Activated naive CD4-positive, alpha-beta T cell treated with anti-CD3 and anti-CD28 coated beads, Interleukin-2, amount 50 U/mL, for 72 hours (primary cell): ENCODE measurements around the gene HLA-A. TPM values are rescaled to one million over a fixed set of nuclear protein-coding genes. Genes with fewer than 3 reads are reported as not detected.
"Not testable (repeated sequence)": the region's sequence is repeated elsewhere in the genome, so short reads cannot be mapped to it uniquely, and the experiment has no call there.

Experiments
- ATAC-seq, 2 donors: fragments of 150-1000 bp; cut with Tn5 transposase; 2 replicates each; pipeline ENCODE4 v1.10.0; 2021; ENCODE audit warnings: mild to moderate bottlenecking in 2 of 2, moderate library complexity in 2 of 2
- DNase-seq, 2 donors: peaks; one replicate each; pipeline ENCODE4 v3.0.0; 2021 to 2022; ENCODE audit warnings: low spot score in 2 of 2
- H3K27ac Mint-ChIP-seq, 2 donors: one replicate each; pipeline ENCODE4 v1.8.0; 2022; ENCODE audit warnings: mild to moderate bottlenecking in 2 of 2, mixed read lengths in 2 of 2
- H3K36me3 Mint-ChIP-seq, 2 donors: one replicate each; pipeline ENCODE4 v1.8.0; 2022; ENCODE audit warnings: mixed read lengths in 2 of 2
- H3K9me3 Mint-ChIP-seq, 2 donors: one replicate each; pipeline ENCODE4 v1.8.0; 2022; ENCODE audit warnings: mixed read lengths in 2 of 2
- total RNA-seq, 2 donors: library from RNA; stranded (reverse); gene quantifications; one replicate each; pipeline ENCODE4 v1.2.3, GENCODE V29; 2022

HLA-A gene
- total RNA-seq, 2 donors from 2014 or later: 1,088 to 2,034 TPM

- peaks cover 34 to 47% of the 10 kb centered on the region in 2 donors for H3K36me3 Mint-ChIP-seq
- peak overlapping the region in 1 of 2 donors; percentile 90 for H3K27ac Mint-ChIP-seq
- DNase-seq (no peak), ATAC-seq (peak; percentile 8 to 25)
- H3K9me3 Mint-ChIP-seq: no peaks in the 10 kb centered on the region
Measured at GRCh38 chr6:29948277-29948676, 5.9 kb downstream of the HLA-A start.

- Mint-ChIP-seq H3K27ac (no peak overlapping the region), H3K9me3 (no peaks in the 10 kb centered on the region), H3K36me3 (peaks cover 18 to 30% of the 10 kb centered on the region in 2 donors)
- ATAC-seq (peak in 1 of 2 donors; percentile 8), DNase-seq (no peak)
Measured at GRCh38 chr6:29949934-29950333, 7.6 kb downstream of the HLA-A start.

- Mint-ChIP-seq H3K27ac (no peak overlapping the region), H3K9me3 (no peaks in the 10 kb centered on the region), H3K36me3 (peaks cover 0 to 11% of the 10 kb centered on the region in 2 donors)
- DNase-seq: no peak
- no peak for ATAC-seq
Measured at GRCh38 chr6:29951882-29952281, 9.6 kb downstream of the HLA-A start.

- Mint-ChIP-seq H3K9me3 (no peaks in the 10 kb centered on the region), H3K27ac (no peak overlapping the region), H3K36me3 (peaks cover 0 to 6% of the 10 kb centered on the region in 2 donors)
- ATAC-seq: no peak
- DNase-seq: no peak
Measured at GRCh38 chr6:29953001-29953441, 10.7 kb downstream of the HLA-A start.

GRCh38 chr6:29953686-29954085, 11.4 kb downstream of the HLA-A start:
- H3K36me3 Mint-ChIP-seq: no peaks in the 10 kb centered on the region
- H3K9me3 Mint-ChIP-seq: no peaks in the 10 kb centered on the region
- DNase-seq (no peak), ATAC-seq (no peak)
- no peak overlapping the region for H3K27ac Mint-ChIP-seq

- no peak for ATAC-seq
- DNase-seq: no peak
Measured at GRCh38 chr6:29954272-29954671, 11.9 kb downstream of the HLA-A start.

GRCh38 chr6:29955783-29956182, 13.5 kb downstream of the HLA-A start:
- Mint-ChIP-seq H3K9me3 (no peaks in the 10 kb centered on the region), H3K27ac (no peak overlapping the region), H3K36me3 (no peaks in the 10 kb centered on the region)
- no peak for ATAC-seq
- no peak for DNase-seq

More at GRCh38 chr6:29954272-29954671, 11.9 kb downstream of the HLA-A start:
- Mint-ChIP-seq H3K9me3 (no peaks in the 10 kb centered on the region), H3K27ac (no peak overlapping the region), H3K36me3 (no peaks in the 10 kb centered on the region)

- DNase-seq: no peak
- H3K27ac Mint-ChIP-seq: no peak overlapping the region
- H3K9me3 Mint-ChIP-seq: no peaks in the 10 kb centered on the region
- H3K36me3 Mint-ChIP-seq: no peaks in the 10 kb centered on the region
- no peak for ATAC-seq
Measured at GRCh38 chr6:29956518-29956917, 14.2 kb downstream of the HLA-A start.

GRCh38 chr6:29958046-29958445, 15.7 kb downstream of the HLA-A start:
- H3K36me3 Mint-ChIP-seq: no peaks in the 10 kb centered on the region
- ATAC-seq (no peak), DNase-seq (no peak)
- no peaks in the 10 kb centered on the region for H3K9me3 Mint-ChIP-seq
- H3K27ac Mint-ChIP-seq: peak overlapping the region in 1 of 2 donors; percentile 47

- Mint-ChIP-seq H3K27ac (no peak overlapping the region), H3K9me3 (no peaks in the 10 kb centered on the region), H3K36me3 (no peaks in the 10 kb centered on the region)
- no peak for DNase-seq
- no peak for ATAC-seq
Measured at GRCh38 chr6:29958921-29959320, 16.6 kb downstream of the HLA-A start.

GRCh38 chr6:29959467-29959866, 17.1 kb downstream of the HLA-A start:
- ATAC-seq (no peak), DNase-seq (no peak)
- Mint-ChIP-seq H3K27ac (no peak overlapping the region), H3K36me3 (no peaks in the 10 kb centered on the region), H3K9me3 (no peaks in the 10 kb centered on the region)

GRCh38 chr6:29961966-29962365, 19.6 kb downstream of the HLA-A start:
- Mint-ChIP-seq H3K36me3 (peaks cover 5 to 7% of the 10 kb centered on the region in 2 donors), H3K9me3 (no peaks in the 10 kb centered on the region), H3K27ac (no peak overlapping the region)
- no peak for DNase-seq
- ATAC-seq: no peak

- H3K27ac Mint-ChIP-seq, ATAC-seq, H3K9me3 Mint-ChIP-seq, DNase-seq, H3K36me3 Mint-ChIP-seq: not testable (repeated sequence)
Measured at GRCh38 chr6:29963697-29964096, 21.4 kb downstream of the HLA-A start.

GRCh38 chr6:29964518-29964886, 22.2 kb downstream of the HLA-A start:
- no peaks in the 10 kb centered on the region for H3K9me3 Mint-ChIP-seq
- peak in 1 of 2 donors; percentile 11 for ATAC-seq
- H3K27ac Mint-ChIP-seq: peak overlapping the region in 1 of 2 donors; percentile 95

GRCh38 chr6:29964887-29965562, 22.7 kb downstream of the HLA-A start:
- H3K36me3 Mint-ChIP-seq: peaks cover 5 to 7% of the 10 kb centered on the region in 2 donors
- peak overlapping the region; percentile 81 to 95 for H3K27ac Mint-ChIP-seq
- peak; percentile 67 to 79 for DNase-seq
- H3K9me3 Mint-ChIP-seq: no peaks in the 10 kb centered on the region
- ATAC-seq: peak; percentile 96 to 98

More at GRCh38 chr6:29964518-29964886, 22.2 kb downstream of the HLA-A start:
- H3K36me3 Mint-ChIP-seq: peaks cover 5 to 7% of the 10 kb centered on the region in 2 donors
- DNase-seq: no peak

- DNase-seq (no peak), ATAC-seq (peak in 1 of 2 donors; percentile 32)
- Mint-ChIP-seq H3K27ac (peak overlapping the region; percentile 81 to 95), H3K9me3 (no peaks in the 10 kb centered on the region), H3K36me3 (peaks cover 5 to 7% of the 10 kb centered on the region in 2 donors)
Measured at GRCh38 chr6:29965563-29965872, 23.2 kb downstream of the HLA-A start.

- ATAC-seq (peak; percentile 30 to 50), DNase-seq (peak in 1 of 2 donors; percentile 39)
- H3K36me3 Mint-ChIP-seq: peaks cover 5 to 7% of the 10 kb centered on the region in 2 donors
- H3K9me3 Mint-ChIP-seq: no peaks in the 10 kb centered on the region
- H3K27ac Mint-ChIP-seq: peak overlapping the region; percentile 81 to 95
Measured at GRCh38 chr6:29965873-29966601, 23.7 kb downstream of the HLA-A start.
